Calu3 (cell line): Measurements from ENCODE around the gene NNT. TPM values are rescaled to one million over a fixed set of nuclear protein-coding genes. Genes with fewer than 3 reads are reported as not detected.

ENCODE experiments used
- BruUV-seq: library from RNA; stranded (reverse); fragments of 400-500 nt; replicated peaks from 2 replicates; lab custom pipeline; 2021; lab: Mats Ljungman, UMichigan
- CTCF ChIA-PET: fragments of 300-600 bp; sonication (Branson Sonifier 250); formaldehyde crosslinking; loops from one replicate; lab custom pipeline; 2022; ENCODE audit warnings: antibody characterized with exemption; lab: Charles Lee
- DNase-seq: peaks from one replicate; pipeline ENCODE4 v3.0.0; 2022
- H3K27ac Mint-ChIP-seq: one replicate; pipeline ENCODE4 v1.8.0; 2022; ENCODE audit warnings: mixed read lengths; ENCODE audit not compliant: unreplicated experiment
- H3K27me3 Mint-ChIP-seq: one replicate; pipeline ENCODE4 v1.8.0; 2022; ENCODE audit warnings: mixed read lengths; ENCODE audit not compliant: unreplicated experiment
- H3K36me3 Mint-ChIP-seq: one replicate; pipeline ENCODE4 v1.8.0; 2022; ENCODE audit warnings: mild to moderate bottlenecking, moderate library complexity, mixed read lengths; ENCODE audit not compliant: insufficient read depth, unreplicated experiment
- H3K4me1 Mint-ChIP-seq: one replicate; pipeline ENCODE4 v1.8.0; 2022; ENCODE audit warnings: mild to moderate bottlenecking, low read depth, mixed read lengths; ENCODE audit not compliant: unreplicated experiment
- H3K4me3 Mint-ChIP-seq: one replicate; pipeline ENCODE4 v1.8.0; 2022; ENCODE audit warnings: mild to moderate bottlenecking, low read depth, moderate library complexity, mixed read lengths; ENCODE audit not compliant: unreplicated experiment
- H3K9me3 Mint-ChIP-seq: one replicate; pipeline ENCODE4 v1.8.0; 2022; ENCODE audit warnings: low read depth, mixed read lengths; ENCODE audit not compliant: unreplicated experiment
- intact Hi-C: fragments of 100-400 bp; cut with micrococcal nuclease; formaldehyde crosslinking; loops from one replicate; pipeline ENCODE4 v1.10.0; 2022; ENCODE audit not compliant: unreplicated experiment
- total RNA-seq: library from RNA; stranded (reverse); gene quantifications from 2 replicates; pipeline ENCODE4 v1.2.3, GENCODE V29; 2022
- TF ChIP-seq, protein P1 (sequence below): fragments of 200-600 bp; IDR thresholded peaks from one replicate; pipeline ENCODE4 v1.8.0; 2022; ENCODE audit warnings: antibody characterized with exemption; ENCODE audit not compliant: unreplicated experiment

Gene NNT
- total RNA-seq, 1 experiment from 2014 or later = 72.4 TPM

- Mint-ChIP-seq H3K4me3 (no peak overlapping the region), H3K4me1 (peaks cover 24% of the 10 kb centered on the region), H3K36me3 (no peaks in the 10 kb centered on the region), H3K27me3 (no peaks in the 10 kb centered on the region), H3K9me3 (no peaks in the 10 kb centered on the region), H3K27ac (no peak overlapping the region)
- TF ChIP-seq, protein P1, sequence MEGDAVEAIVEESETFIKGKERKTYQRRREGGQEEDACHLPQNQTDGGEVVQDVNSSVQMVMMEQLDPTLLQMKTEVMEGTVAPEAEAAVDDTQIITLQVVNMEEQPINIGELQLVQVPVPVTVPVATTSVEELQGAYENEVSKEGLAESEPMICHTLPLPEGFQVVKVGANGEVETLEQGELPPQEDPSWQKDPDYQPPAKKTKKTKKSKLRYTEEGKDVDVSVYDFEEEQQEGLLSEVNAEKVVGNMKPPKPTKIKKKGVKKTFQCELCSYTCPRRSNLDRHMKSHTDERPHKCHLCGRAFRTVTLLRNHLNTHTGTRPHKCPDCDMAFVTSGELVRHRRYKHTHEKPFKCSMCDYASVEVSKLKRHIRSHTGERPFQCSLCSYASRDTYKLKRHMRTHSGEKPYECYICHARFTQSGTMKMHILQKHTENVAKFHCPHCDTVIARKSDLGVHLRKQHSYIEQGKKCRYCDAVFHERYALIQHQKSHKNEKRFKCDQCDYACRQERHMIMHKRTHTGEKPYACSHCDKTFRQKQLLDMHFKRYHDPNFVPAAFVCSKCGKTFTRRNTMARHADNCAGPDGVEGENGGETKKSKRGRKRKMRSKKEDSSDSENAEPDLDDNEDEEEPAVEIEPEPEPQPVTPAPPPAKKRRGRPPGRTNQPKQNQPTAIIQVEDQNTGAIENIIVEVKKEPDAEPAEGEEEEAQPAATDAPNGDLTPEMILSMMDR = no peak
- no TSS peak for BruUV-seq
- no peak for DNase-seq
- intact Hi-C loops = no loop called here
- CTCF ChIA-PET = no interaction called here
Observed at GRCh38 chr5:43634621-43635020, 31.6 kb downstream of the NNT start.

DNA sequence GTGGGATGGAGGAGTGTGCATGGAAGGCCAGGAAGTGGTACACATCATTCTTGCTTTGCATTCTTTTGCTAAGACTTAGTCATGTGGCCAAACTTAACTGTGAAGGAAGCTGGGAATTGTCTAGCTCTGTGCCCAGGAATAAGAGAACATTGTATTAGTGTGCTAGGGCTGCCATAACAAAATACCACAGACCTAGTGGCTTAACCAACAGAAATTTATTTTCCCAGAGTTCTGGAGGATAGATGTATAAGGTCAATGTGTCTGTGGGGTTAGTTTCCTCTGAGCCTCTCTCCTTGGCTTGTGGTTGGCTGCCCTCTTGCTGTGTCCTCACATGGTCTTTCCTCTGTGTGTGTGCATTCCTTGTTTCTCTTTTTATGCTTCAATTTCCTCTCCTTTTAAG is 32.4 kb downstream of the NNT start:
- no TSS peak for BruUV-seq
- H3K9me3 Mint-ChIP-seq = no peaks in the 10 kb centered on the region
- peaks cover 24% of the 10 kb centered on the region for H3K4me1 Mint-ChIP-seq
- H3K36me3 Mint-ChIP-seq = no peaks in the 10 kb centered on the region
- peak overlapping the region; percentile 44 for H3K4me3 Mint-ChIP-seq
- CTCF ChIA-PET = no interaction called here
- H3K27me3 Mint-ChIP-seq = no peaks in the 10 kb centered on the region
- TF ChIP-seq, protein P1 = no peak
- intact Hi-C loops = no loop called here
- peak overlapping the region; percentile 66 for H3K27ac Mint-ChIP-seq
- DNase-seq = no peak

GRCh38 chr5:43636076-43636475 is 33.1 kb downstream of the NNT start:
- intact Hi-C loops = no loop called here
- Mint-ChIP-seq H3K36me3 (no peaks in the 10 kb centered on the region), H3K4me3 (peak overlapping the region; percentile 44), H3K9me3 (no peaks in the 10 kb centered on the region), H3K27ac (peak overlapping the region; percentile 66), H3K4me1 (peaks cover 19% of the 10 kb centered on the region), H3K27me3 (no peaks in the 10 kb centered on the region)
- CTCF ChIA-PET = interaction anchor here (0.5 kb wide), 1 partner anchor 1031 kb away, joined by 3 read pairs; no protein-coding TSS in a partner anchor
- no TSS peak for BruUV-seq
- TF ChIP-seq, protein P1 = no peak
- DNase-seq = no peak

DNA sequence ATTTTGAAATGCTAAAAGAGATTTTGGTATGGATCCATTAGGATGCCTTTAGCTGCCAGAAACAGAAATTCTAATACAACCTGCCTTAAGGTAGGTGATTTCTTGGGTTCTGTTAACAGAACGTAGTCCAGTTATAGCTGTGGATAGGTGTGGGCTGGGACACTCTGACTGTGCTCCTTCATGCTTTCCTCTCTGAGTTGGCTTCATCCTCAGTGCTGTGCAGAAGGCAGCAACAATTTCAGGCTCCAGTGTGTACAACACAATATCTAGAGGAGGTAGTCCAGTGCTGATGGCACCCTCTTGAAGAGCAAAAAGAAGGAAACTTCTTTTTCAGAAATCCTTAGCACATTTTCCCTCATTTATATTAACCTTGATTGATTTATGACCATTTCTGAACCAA is 34.4 kb downstream of the NNT start:
- Mint-ChIP-seq H3K9me3 (no peaks in the 10 kb centered on the region), H3K27me3 (no peaks in the 10 kb centered on the region), H3K36me3 (no peaks in the 10 kb centered on the region), H3K27ac (no peak overlapping the region), H3K4me3 (no peak overlapping the region), H3K4me1 (peaks cover 16% of the 10 kb centered on the region)
- intact Hi-C loops = no loop called here
- BruUV-seq = no TSS peak
- no peak for DNase-seq
- TF ChIP-seq, protein P1 = no peak
- CTCF ChIA-PET = no interaction called here
